NOMO-1 treated with DMSO at 0.1 percent for 48 hours (cell line): ENCODE data around the gene ERBB2.
A peak's percentile ranks its signal among the peaks of the same experiment; 100 is the strongest.
"Not testable (repeated sequence)": the region's sequence is repeated elsewhere in the genome, so short reads cannot be mapped to it uniquely, and the experiment has no call there.

Source experiments
- DNase-seq: peaks from one replicate; lab custom pipeline; 2025; ENCODE audit not compliant: unreplicated experiment; lab: John Stamatoyannopoulos, UW

The ERBB2 gene

DNA sequence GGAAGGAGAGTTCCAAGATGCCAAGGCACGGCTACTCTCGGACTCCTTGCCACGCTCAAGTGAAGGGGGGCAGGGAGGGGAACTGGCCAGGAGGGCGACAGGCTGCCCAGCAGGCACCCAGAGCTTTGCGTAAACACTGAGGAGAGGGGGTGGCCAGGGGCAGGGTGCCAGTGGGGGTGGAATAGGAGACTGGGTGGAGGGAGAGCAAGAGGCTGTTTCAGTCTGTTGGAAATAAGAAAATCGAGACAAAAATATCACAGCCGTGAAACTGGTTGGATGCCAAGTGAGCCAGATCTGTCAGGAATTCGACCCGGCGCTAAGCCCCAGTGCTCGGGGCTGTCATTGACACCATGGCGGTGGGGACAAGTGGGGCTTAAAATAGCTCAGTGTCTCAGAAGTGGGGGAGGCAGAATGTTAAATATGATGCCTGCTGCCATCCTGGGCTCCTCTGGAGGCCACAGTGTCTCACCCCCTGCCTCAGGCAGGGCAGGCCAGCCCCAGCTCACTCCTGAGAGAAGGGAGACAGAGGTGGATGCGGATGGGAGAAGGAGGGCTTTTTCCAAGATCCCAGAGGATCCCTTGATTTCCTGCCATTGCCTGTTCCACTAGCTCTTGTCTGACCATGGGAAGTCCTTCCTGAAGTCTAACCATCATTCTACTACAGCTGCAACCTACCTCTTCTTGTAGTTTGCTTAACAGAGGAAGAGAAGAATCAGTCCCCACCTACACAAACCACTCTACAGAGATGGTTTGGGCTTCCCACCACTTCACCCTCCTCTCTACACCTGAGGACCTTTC is 22.1 kb upstream of the ERBB2 start:
- DNase-seq = no peak

- DNase-seq = no peak
These were observed 21.3 kb upstream of the ERBB2 start for GRCh38 chr17:39678340-39679116.

DNA sequence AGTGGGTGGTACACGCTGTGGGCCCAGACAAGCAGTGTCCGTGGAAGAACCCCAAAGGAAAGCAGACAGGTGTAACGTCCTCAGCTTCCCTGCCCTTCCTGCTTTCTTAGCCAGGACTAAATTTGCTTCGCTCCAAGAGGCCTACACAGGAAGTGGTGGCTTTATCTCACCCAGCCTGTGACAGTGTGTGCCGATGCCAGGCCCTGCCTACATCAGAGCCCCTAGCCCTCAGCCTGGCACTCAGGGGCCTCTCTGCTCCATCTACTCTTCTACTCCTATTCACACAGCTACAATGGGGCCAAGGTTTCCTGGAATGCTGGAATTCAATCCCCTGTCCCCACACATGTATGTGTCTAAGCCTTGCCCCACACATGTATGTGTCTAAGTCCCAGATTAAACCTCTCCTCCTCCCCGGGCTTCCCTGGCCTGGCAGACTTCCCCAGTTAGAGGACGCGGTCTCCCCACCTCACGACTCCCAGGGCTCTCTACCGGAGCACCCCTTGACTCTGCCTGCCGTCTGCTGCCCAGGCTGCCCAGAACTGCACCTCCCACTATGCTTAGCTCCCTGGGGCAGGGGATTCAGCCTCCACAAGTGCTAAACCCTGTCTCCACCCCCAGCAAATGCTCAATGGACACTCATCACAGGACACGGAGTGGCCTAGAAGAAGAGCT is 20.2 kb upstream of the ERBB2 start:
- no peak for DNase-seq

- DNase-seq = no peak
These were observed 16.4 kb upstream of the ERBB2 start for GRCh38 chr17:39683295-39683939.

- no peak for DNase-seq
These were observed 15.3 kb upstream of the ERBB2 start for GRCh38 chr17:39684369-39685192.

- DNase-seq = no peak
These were observed 12.7 kb upstream of the ERBB2 start for GRCh38 chr17:39687101-39687545.

DNA sequence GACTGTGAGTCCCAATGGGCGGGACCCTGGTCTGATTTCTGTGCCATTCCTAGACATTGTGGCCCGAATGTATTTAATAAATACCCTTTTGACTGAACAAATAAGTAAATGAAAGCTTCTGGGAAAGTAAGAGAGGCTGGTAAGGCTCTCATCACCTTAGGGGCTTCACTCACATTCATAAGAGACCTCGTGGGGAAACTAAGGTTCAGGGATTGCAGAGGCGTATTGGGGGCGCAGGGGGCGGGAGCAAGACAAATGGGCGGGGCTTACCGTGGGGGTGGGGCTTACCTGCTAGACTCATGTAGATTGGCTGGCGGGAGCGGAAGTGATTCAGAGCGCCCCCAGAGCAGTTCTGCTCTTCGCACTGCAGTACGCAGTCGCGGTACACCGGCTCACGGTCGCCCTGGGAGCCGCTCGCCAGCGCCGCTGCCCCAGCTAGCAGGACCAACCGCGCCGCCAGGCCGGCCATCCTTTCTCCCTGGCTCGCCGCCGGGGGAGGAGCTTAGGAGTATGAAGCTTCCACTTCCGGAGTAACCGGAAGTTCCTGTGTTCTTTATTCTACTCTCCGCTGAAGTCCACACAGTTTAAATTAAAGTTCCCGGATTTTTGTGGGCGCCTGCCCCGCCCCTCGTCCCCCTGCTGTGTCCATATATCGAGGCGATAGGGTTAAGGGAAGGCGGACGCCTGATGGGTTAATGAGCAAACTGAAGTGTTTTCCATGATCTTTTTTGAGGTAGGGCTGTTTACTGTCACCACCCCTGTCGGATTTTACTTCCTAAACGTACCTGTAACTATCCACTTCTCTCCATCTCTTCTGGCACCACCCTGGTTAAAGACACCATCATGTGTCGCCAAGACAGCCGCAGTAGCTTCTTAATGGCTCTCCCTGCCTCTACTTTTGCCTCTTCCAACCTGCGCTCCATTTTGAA is 12.1 kb upstream of the ERBB2 start, which contains the start of gene PGAP3:
Gene PGAP3 (minus strand): TSS at position 512 of the 929 bp plus-strand sequence. CDS start 43 bp downstream, at position 469.
- peak; percentile 83 for DNase-seq

GRCh38 chr17:39688475-39688835 is 11.4 kb upstream of the ERBB2 start:
- no peak for DNase-seq

DNA sequence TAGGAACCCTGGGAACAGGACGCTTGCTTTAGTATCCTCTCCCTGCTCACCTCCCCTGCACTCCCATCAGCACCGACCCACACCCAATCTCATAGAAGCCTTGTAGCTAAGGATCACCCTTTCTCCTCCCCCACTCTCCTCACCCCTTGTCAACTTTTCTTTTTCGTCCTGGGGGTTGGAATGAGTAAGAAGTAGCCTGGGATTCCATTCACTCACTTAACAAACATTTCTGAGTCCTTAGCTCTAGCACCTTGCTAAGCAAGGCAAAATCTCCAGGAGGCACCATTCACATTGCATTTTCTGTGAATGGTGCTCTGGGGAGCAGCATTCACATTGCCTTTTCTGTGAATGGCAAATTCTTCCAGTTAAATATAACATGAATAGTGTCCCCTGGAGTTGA is 10.9 kb upstream of the ERBB2 start:
- DNase-seq = no peak

DNA sequence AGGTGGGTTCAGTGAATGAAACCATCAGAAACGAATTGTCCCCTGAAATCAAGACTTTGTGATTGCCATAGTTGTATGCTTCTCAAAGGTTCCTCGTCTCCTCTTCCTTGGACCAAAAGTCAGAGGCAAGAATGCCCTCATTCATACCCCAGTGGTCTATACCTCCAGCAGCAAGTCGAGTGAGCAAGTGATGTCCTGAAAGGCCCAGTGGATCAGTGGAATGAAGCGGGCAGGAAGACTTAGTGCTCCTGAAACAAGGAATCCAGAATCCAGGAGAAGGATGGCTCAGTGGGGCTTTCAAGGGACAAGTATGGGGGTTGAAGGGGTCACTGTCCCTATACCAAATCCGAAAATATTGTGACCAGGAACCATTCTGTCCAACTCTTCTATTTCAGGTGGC is 5.3 kb upstream of the ERBB2 start:
- DNase-seq = no peak

DNA sequence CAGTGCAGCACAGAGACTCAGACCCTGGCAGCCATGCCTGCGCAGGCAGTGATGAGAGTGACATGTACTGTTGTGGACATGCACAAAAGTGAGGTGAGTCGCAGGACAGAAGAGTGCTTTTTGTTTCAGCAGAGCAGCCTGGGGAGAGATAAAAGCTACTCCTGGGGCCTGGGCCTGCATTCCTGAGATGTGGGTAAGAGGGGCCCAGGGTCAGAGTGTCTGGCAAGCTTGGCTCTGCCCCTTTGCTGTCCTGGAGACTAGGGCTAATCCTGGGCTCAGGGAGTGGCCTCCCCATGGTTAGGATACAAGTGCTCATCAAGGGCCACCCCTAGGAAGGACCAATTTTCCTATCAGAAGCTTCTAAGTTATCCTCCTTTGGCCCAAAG is 4.8 kb upstream of the ERBB2 start:
- DNase-seq = no peak

GRCh38 chr17:39696731-39697130 is 3.1 kb upstream of the ERBB2 start:
- DNase-seq = no peak

- no peak for DNase-seq
These were observed 1.9 kb upstream of the ERBB2 start for GRCh38 chr17:39697961-39698360.

DNA sequence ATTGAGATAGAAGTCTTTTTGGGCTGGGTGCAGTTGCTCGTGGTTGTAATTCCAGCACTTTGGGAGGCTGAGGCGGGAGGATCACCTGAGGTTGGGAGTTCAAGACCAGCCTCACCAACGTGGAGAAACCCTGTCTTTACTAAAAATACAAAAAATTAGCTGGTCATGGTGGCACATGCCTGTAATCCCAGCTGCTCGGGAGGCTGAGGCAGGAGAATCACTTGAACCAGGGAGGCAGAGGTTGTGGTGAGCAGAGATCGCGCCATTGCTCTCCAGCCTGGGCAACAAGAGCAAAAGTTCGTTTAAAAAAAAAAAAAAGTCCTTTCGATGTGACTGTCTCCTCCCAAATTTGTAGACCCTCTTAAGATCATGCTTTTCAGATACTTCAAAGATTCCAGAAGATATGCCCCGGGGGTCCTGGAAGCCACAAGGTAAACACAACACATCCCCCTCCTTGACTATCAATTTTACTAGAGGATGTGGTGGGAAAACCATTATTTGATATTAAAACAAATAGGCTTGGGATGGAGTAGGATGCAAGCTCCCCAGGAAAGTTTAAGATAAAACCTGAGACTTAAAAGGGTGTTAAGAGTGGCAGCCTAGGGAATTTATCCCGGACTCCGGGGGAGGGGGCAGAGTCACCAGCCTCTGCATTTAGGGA is 577 bp upstream of the ERBB2 start:
- not testable (repeated sequence) for DNase-seq

DNA sequence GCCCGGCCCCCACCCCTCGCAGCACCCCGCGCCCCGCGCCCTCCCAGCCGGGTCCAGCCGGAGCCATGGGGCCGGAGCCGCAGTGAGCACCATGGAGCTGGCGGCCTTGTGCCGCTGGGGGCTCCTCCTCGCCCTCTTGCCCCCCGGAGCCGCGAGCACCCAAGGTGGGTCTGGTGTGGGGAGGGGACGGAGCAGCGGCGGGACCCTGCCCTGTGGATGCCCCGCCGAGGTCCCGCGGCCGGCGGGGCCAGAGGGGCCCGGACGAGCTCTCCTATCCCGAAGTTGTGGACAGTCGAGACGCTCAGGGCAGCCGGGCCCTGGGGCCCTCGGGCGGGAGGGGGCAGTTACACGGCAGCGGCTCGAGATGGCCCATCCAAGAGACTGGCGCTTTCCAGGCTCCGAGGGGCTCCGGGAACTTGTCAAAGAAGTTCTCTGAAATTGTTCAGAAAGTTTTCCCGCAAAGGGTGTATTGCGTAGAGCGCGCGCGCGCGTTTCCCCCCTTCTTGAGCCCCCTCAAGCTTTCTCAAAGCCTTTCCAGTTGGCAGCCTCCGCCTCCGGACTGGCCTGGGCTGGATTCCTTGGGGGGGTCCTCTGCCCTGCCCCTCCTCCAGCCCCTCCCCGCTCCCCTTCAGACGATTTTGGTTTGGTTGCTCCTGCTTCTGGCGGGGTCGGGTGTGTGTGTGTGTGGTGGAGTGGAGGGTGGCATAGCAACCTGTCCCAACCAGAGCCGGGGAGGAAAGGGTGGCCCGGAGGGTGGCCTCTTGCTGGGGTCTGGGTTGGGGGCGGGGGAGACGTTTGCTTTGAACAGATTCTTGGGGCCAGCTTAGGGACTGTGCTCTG is 504 bp downstream of the ERBB2 start:
- no peak for DNase-seq

- no peak for DNase-seq
These were observed 1.3 kb downstream of the ERBB2 start for GRCh38 chr17:39701012-39701783.

- DNase-seq = no peak
These were observed 2.0 kb downstream of the ERBB2 start for GRCh38 chr17:39701784-39702422.
